Endometrium (tissue), 2 donors: ENCODE data around the gene BICD1.

ENCODE experiments used
- FAIRE-seq: peaks from 2 replicates; lab custom pipeline; 2012; peaks lifted over from hg19 to GRCh38; lab: Jason Lieb, UNC
- donor health status: control.
- donor health status: control.

BICD1 gene

DNA sequence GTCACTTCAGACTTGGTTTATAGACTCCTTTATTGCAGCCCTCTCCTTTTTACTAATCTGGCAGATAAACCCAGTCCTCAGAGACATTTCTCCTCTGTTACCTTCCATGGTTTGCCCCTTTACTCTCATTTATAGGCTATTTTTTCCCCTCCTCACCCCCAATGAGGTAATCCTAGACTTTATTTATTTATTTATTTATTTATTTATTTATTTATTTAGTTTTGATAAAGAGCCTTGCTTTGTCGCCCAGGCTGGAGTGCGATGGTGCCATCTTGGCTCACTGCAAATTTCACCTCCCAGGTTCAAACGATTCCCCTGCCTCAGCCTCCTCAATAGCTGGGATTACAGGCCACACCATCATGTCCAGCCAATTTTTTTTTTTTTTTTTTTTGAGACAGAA, 301.1 kb downstream of the BICD1 start:
- FAIRE-seq: no peak

GRCh38 chr12:32413412-32413811, 306.8 kb downstream of the BICD1 start:
- FAIRE-seq: no peak

DNA sequence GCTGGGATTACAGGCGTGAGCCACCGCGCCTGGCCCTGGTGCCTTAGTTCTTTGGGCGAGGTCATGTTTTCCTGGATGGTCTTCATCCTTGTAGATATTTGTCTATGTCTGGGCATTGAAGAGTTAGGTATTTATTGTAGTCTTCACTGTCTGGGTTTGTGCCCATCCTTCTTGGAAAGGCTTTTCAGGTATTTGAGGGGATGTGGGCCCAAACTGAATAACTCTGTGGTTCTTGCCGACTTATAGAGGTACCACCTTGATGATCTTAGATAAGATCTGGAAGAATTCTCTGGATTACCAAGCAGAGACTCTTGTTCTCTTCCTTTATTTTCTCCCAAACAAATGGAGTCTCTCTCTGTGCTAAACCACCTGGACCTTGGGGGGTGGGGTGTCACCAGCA, 311.6 kb downstream of the BICD1 start:
- FAIRE-seq: no peak

- no peak for FAIRE-seq
Measured at GRCh38 chr12:32418903-32419519, 312.4 kb downstream of the BICD1 start.

GRCh38 chr12:32419520-32419960, 312.9 kb downstream of the BICD1 start:
- no peak for FAIRE-seq

- no peak for FAIRE-seq
Measured at GRCh38 chr12:32420356-32420755, 313.7 kb downstream of the BICD1 start.

DNA sequence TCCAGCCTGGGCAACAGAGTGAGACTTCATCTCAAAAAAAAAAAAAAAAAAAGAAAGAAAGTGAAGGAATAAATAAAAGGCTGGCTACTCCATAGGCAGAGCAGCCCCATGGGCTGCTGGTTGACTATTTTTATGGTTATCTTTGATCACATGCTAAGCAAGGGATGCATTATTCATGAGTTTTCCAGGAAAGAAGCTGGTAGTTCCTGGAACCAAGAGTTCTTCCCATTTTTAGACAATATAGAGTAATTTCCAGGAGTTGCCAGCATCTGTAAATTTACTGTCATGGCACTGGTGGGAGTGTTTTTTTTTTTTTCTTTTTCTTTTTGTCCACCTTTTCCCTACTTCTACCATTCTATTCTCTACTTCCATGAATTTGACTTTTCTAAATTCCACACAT, 316.9 kb downstream of the BICD1 start:
- FAIRE-seq: no peak

DNA sequence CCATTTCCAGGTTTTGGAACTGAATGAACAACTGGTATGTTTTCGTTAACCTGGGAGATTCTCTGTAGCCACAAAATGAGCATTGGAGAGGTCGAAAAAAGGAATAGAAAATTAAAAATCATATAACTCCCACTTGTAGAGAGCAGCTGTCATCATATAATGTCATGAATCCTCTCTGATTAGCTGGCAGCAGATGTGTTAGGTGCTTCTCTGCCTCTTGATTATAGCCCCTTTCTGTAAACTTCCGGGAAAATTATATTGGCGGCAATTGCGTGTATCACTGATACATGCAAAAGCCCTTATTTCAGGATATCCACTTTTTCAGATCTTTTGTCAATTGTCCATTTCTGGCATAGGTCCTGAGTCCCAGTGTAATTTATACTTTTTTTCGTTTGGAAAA, 324.4 kb downstream of the BICD1 start:
- FAIRE-seq: no peak
